ENCODE measurements around the gene APCDD1L.

The APCDD1L gene

DNA sequence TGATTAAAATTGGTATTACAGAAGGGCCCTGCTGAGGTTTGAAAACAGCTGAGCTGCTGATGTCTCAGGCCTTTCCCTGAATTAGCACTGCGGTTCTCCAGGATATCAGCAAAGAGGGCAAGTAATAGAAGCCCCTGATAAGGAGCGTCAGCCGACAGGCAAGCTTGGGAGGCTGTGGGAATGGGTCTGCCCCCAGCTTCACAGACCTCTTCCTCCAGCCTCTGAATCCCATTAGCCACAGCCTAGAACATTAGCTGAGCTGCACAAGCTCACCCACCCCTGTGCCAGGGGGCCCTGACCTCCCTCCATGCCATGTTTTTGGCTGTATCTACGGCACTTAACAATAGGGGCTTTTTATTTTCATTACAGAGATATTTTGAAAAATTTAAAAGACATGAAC is 66.2 kb downstream of the APCDD1L start:
- CTCF ChIA-PET, result interaction anchor here (1.0 to 2.1 kb wide), 3 partner anchors 14 to 213 kb away, joined by 3 to 8 read pairs (median 3); no protein-coding TSS in a partner anchor
- TF ChIP-seq, protein P1, sequence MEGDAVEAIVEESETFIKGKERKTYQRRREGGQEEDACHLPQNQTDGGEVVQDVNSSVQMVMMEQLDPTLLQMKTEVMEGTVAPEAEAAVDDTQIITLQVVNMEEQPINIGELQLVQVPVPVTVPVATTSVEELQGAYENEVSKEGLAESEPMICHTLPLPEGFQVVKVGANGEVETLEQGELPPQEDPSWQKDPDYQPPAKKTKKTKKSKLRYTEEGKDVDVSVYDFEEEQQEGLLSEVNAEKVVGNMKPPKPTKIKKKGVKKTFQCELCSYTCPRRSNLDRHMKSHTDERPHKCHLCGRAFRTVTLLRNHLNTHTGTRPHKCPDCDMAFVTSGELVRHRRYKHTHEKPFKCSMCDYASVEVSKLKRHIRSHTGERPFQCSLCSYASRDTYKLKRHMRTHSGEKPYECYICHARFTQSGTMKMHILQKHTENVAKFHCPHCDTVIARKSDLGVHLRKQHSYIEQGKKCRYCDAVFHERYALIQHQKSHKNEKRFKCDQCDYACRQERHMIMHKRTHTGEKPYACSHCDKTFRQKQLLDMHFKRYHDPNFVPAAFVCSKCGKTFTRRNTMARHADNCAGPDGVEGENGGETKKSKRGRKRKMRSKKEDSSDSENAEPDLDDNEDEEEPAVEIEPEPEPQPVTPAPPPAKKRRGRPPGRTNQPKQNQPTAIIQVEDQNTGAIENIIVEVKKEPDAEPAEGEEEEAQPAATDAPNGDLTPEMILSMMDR (conservative IDR thresholded peaks at IDR 0.05; ENCODE audit: low read depth), result no peak
- no peak for DNase-seq (ENCODE audit: low spot score)
- POLR2A ChIA-PET (ENCODE audit: low non-redundant PET), result no interaction called here
- H3K27ac ChIP-seq, result no peak overlapping the region

DNA sequence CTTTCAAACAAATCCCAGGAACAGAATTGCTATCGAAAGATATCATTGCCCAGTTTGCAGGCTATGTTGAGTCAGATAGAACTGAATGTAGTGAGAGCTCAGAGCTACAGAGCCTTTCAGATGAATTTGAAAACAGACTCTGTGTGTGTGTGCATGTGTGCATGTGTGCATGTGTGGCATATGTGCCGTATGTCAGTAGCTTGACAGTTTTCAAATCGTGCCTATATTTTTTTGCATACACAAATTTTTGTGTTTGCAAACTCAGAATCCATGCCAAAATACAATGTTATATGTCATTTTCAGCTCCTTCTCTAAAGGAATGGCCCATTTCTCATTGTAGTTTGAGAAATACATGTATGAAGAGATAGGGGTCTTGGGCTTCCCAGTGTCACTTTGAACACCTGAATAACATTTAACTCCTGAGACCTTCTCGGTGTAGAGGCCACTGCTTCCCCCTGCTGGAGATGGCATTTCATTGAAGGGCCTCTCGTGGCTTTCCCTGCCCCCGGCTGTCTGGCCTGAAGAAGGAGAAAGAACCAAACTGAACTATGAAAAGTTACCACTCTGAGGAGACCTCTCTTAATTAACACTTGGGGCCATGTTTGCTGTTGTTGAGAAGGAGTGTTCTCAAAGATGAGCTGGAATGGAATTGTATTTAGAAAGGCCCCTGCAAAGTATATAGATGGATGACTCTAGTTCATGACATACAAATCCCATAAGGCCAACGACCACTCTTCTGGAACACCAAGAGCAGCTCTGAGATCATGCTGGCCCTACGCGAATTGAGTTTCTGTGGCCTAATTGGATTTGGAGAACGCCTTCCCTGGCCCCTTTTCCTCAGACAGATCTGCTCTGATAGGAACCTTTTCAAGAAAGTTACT is 67.4 kb downstream of the APCDD1L start:
- TF ChIP-seq, protein P1 (conservative IDR thresholded peaks at IDR 0.05; ENCODE audit: low read depth), result peak; percentile 72
- peak; percentile 79 for DNase-seq (ENCODE audit: low spot score)
- ChIA-PET POLR2A (ENCODE audit: low non-redundant PET) (no interaction called here), CTCF (interaction anchor here (0.6 to 2.8 kb wide), 20 partner anchors 10 to 876 kb away, joined by 3 to 13 read pairs (median 4); no protein-coding TSS in a partner anchor)
- no peak overlapping the region for H3K27ac ChIP-seq

DNA sequence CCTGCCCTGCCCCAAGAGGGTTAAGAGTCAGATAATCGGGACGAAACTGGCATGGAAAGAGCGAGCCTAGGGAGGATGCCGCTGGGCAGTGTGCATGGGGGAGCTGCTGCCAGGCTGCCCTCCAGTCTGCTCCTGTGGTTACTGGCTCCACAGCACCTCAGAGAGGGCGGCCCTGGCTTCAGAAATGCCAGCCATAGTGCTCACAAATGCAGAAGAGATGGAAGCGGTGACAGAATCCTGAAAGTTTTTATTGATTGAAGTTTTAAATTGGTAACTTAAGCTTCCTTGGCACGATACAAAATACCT is 68.3 kb downstream of the APCDD1L start:
- CTCF ChIA-PET, result interaction anchor here (0.6 to 2.8 kb wide), 9 partner anchors 11 to 240 kb away, joined by 3 to 13 read pairs (median 4); no protein-coding TSS in a partner anchor
- no peak overlapping the region for H3K27ac ChIP-seq
- TF ChIP-seq, protein P1 (conservative IDR thresholded peaks at IDR 0.05; ENCODE audit: low read depth), result no peak
- no peak for DNase-seq (ENCODE audit: low spot score)
- POLR2A ChIA-PET (ENCODE audit: low non-redundant PET), result no interaction called here

DNA sequence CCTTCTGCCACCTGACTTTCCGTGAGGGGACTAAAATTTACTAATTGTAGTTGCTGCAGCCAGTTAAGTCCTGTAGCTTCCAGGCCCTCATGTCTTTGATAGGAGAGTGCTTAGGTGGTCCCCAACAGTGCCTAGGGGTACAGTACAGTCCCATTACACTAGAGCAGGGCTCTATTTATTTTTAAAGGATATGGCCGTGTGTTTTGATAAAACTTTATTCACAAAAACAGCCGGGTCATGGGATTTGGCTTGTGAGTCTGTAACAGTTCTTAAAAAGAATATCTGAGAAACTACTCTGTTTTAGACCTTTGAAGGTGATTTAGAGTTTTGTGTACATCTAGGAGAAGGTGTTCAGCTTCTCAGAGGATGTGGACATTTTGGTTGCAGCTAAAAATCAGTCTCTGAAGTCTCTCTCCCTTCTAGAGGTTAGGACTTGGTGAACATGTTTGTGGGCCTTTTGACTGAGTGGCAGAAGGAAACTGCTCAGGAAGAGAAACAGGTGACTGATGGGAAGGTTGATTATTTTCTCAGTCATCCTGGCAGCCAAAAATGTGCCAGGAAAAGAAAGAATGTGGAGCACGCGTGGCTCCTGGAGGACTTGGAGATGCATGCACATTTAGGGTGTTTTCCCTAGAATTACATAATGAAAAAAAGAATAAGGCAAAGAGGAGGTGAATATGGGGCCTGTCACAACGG is 68.8 kb downstream of the APCDD1L start:
- TF ChIP-seq, protein P1 (conservative IDR thresholded peaks at IDR 0.05; ENCODE audit: low read depth), result no peak
- no peak overlapping the region for H3K27ac ChIP-seq
- CTCF ChIA-PET, result interaction anchor here (0.7 to 2.8 kb wide), 3 partner anchors 9 to 213 kb away, joined by 4 to 13 read pairs (median 5); no protein-coding TSS in a partner anchor
- POLR2A ChIA-PET (ENCODE audit: low non-redundant PET), result no interaction called here
- no peak for DNase-seq (ENCODE audit: low spot score)

DNA sequence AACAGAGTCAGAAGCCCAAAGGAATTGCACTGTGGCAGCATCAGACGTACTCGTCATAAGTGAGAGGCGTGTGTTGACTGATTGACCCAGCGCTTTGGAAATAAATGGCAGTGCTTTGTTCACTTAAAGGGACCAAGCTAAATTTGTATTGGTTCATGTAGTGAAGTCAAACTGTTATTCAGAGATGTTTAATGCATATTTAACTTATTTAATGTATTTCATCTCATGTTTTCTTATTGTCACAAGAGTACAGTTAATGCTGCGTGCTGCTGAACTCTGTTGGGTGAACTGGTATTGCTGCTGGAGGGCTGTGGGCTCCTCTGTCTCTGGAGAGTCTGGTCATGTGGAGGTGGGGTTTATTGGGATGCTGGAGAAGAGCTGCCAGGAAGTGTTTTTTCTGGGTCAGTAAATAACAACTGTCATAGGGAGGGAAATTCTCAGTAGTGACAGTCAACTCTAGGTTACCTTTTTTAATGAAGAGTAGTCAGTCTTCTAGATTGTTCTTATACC is 70.4 kb downstream of the APCDD1L start:
- ChIA-PET POLR2A (ENCODE audit: low non-redundant PET) (no interaction called here), CTCF (interaction anchor here (0.6 to 0.9 kb wide), 2 partner anchors 10 to 65 kb away, joined by 3 read pairs; no protein-coding TSS in a partner anchor)
- H3K27ac ChIP-seq, result no peak overlapping the region
- TF ChIP-seq, protein P1 (conservative IDR thresholded peaks at IDR 0.05; ENCODE audit: low read depth), result no peak
- no peak for DNase-seq (ENCODE audit: low spot score)

DNA sequence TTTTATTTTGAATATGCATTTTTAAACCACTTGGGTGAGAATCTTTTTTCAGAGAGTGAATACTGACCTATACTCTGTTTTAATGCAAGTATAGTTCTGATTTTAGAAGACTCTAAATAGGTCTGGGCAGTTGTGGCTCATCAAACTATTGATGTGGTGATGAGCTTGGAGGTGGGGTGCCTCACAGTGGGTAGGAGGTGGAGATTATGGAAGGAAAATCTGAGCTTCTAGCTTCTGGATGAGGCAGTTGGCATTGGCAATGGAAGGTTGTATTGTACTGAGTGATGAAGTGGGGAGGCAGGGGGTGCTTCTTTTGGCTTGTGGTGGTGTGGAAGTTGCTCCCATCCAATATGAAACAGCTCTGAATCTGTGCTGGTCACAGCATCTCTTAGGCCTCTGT is 73.5 kb downstream of the APCDD1L start:
- ChIA-PET POLR2A (ENCODE audit: low non-redundant PET) (no interaction called here), CTCF (interaction anchor here (0.6 to 1.3 kb wide), 4 partner anchors 13 to 1884 kb away, joined by 3 to 5 read pairs (median 4); no protein-coding TSS in a partner anchor)
- TF ChIP-seq, protein P1 (conservative IDR thresholded peaks at IDR 0.05; ENCODE audit: low read depth), result no peak
- no peak overlapping the region for H3K27ac ChIP-seq
- no peak for DNase-seq (ENCODE audit: low spot score)

All from RWPE1 (cell line).